Retinal pigment epithelial cell (primary cell): Measurements from ENCODE around the gene NECTIN1.

Source experiments
- DNase-seq: peaks from one replicate; pipeline ENCODE4 v3.0.0-alpha.2; 2010; ENCODE audit warnings: low read depth
- H3K4me3 ChIP-seq: 2 replicates; pipeline ENCODE4 v1.5.1; 2011; ENCODE audit warnings: mild to moderate bottlenecking, low read length, control low read depth, moderate library complexity
- TF ChIP-seq, protein P1 (sequence below): conservative IDR thresholded peaks from 2 replicates; pipeline ENCODE4 v1.5.1; 2011; ENCODE audit warnings: low read depth, low read length, control low read depth, inconsistent platforms

Gene NECTIN1

DNA sequence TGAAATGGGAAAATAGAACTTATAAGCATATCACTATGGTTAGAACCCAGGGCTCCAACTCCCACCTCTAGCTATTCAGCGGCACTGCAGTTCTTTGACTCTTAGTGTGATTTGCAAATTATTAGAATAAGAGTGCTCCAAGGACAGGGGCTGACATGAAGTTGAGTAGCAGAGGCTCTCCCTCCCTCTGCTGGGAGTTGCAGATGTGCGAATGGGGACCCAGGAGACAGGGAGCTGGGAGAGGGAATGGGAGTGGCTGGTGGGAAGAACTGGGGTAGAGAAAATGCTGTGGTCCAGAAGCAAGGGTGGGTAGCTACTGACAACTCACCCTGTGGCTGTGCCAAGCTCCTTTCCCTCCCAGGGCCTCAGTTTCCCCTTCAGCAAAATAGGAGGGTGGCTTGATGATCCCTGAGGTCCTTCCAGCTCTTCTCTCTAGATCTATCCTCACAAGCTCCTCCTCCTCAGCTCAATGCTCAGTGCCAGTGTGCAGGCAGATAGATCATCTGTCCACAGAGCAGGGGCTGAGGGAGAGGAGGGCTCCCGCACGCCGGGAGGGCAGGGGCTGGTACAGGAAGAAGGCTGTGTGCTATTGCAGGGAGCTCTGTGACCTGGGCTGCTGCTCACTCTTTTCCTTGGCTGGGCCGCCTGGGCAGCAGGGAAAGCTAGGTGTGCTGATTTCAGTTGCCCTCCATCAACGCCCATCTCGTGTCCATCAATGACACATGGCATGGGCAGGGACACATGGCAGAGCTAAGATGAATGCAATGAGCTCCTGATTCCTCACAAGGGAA is 99.0 kb downstream of the NECTIN1 start:
- TF ChIP-seq, protein P1, sequence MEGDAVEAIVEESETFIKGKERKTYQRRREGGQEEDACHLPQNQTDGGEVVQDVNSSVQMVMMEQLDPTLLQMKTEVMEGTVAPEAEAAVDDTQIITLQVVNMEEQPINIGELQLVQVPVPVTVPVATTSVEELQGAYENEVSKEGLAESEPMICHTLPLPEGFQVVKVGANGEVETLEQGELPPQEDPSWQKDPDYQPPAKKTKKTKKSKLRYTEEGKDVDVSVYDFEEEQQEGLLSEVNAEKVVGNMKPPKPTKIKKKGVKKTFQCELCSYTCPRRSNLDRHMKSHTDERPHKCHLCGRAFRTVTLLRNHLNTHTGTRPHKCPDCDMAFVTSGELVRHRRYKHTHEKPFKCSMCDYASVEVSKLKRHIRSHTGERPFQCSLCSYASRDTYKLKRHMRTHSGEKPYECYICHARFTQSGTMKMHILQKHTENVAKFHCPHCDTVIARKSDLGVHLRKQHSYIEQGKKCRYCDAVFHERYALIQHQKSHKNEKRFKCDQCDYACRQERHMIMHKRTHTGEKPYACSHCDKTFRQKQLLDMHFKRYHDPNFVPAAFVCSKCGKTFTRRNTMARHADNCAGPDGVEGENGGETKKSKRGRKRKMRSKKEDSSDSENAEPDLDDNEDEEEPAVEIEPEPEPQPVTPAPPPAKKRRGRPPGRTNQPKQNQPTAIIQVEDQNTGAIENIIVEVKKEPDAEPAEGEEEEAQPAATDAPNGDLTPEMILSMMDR = no peak
- H3K4me3 ChIP-seq = no peak overlapping the region
- no peak for DNase-seq

DNA sequence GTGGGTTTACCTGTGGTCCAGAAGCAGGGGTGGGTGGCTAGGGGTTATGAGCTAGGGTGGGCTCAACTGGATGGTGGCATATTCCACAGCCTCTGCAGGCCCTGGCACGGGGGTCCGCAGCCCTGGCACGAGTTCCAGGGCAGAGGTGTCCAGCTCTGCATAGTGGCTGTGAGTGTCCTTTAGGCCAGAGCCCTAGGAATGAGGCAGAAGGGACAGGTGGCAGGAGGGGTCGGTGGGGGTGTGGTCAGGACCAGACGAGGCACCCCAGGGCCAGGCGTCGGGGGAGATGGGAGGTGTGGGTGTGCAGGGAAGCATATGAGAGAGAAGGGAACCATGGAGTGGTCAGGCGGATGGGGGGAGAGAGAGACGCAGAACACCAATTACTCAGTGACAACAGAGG is 99.9 kb downstream of the NECTIN1 start:
- DNase-seq = no peak
- TF ChIP-seq, protein P1 = no peak

DNA sequence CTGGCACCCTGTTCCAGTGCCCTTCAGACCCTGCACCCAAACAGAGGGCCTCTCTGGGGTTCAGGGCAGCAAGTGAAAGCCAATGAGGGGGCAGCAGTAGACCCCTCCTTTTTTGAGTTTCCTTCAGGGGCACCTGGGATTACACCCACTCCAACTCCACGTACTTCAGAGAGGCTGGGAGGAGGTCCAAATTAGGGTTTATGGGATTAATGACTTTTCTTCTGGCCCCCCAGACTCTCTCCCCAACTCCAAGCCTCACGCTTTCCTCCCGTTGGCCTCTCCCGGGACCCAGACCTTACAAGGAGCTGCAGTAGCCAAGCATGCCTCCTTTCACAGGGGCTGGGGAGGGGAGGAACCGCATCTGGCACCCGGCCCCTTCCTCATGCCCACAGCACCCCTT is 101.7 kb downstream of the NECTIN1 start:
- TF ChIP-seq, protein P1 = no peak
- H3K4me3 ChIP-seq = no peak overlapping the region
- peak; percentile 69 for DNase-seq

More for the DNA sequence above, 99.9 kb downstream of the NECTIN1 start:
- no peak overlapping the region for H3K4me3 ChIP-seq

DNA sequence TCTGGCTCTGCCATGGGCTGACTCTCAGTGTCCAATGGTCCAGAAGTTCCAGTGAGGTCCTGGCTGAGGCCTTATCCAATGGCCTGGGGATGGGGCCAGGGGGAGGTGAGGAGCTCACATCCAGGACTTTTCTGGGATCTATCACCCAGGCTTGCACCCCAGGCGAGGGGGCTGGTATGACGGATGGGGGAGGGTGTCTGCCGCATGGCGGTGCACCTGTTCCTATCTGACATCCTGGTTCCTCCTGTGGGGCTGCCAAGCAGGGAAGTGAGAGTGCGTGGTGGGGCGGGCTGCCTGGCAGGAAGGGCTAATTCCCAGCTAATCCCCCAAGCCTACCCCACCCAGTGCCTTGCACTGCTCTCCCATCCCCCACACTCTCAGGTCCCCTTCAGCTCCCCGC is 102.1 kb downstream of the NECTIN1 start:
- no peak overlapping the region for H3K4me3 ChIP-seq
- TF ChIP-seq, protein P1 = no peak
- peak; percentile 86 for DNase-seq

DNA sequence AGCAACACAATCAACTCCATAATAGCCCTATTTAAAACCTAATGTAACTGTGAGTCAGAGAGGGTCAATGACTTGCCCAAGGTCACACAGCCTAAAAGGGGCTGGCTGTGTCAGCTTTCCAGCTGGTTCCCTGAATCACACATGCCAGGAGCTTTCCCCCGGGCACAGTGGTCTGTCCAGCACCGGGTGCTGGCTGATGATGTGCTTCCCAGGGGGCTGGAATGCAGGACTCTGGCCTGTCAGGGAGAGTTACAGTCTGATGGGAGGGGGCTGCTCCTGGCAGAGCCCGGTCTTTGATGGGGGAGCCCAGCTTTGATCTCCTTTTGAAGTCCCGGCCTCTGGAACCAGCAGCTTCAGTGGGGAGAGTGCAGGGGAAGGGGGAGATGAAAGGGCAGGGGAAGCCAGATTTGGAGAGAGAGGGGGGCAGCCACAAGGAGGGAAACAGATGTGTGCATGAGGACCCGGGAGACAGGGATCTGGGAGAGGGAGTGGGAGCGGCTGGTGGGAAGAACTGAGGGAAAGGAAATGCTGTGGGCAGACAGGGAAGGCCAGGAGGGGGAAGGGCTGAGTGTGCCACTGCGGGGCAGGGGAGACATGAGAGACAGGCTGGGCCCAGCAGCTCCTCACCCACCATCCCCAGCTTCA is 102.7 kb downstream of the NECTIN1 start:
- H3K4me3 ChIP-seq = no peak overlapping the region
- TF ChIP-seq, protein P1 = no peak
- no peak for DNase-seq

DNA sequence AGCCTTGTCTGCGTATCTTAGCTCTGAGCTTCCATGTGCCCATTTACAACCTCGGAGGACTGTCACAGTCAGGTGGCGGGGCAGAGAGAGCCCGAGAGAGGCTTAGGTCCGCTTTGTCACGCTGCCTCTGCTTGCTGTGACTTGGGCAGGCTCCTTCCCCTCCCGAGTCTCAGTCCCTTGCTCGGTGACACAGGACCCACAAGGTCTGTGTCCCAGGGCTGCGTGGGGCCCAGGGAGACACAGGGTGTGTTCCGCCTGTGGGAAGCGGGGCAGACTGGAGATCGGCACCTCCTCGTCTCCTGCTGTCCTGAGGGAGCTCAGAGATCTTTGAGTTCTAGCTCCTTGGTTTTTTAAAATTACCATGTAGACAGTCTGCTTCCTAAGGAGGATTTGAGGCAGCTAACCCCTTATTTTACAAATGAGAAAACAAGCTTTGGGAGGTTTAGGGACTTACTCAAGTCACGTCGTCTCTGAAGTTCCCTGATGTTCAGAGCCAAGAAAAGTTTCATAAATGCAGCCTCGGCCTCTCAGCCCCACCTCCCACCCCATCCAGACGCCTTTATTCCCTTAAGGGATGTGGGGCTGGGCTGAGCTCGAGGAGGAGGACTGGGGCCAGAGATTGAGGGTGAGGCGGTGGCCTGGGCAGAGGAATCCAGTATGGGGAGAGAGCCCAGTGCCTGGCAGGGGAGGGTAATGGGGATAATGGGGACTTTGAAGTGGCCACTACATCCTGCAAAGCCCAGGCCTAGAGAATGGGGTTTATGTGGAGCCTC is 103.6 kb downstream of the NECTIN1 start:
- DNase-seq = no peak
- TF ChIP-seq, protein P1 = no peak

More for the DNA sequence above, 103.6 kb downstream of the NECTIN1 start:
- no peak overlapping the region for H3K4me3 ChIP-seq
